Right lobe of liver (tissue), 4 donors: ENCODE results near the gene ZNF543.

Experiments
- CTCF ChIP-seq, 4 donors: fragments of 200-600 bp in 3 of 4; fragments of 450-650 bp in 1 of 4; IDR thresholded peaks; one replicate each; pipeline versions ENCODE4 v1.5.1 to v1.8.0; 2016 to 2022; ENCODE audit warnings: antibody characterized with exemption in 4 of 4, mild to moderate bottlenecking in 2 of 4
- POLR2A ChIP-seq: fragments of 450-650 bp; IDR thresholded peaks from one replicate; pipeline ENCODE4 v1.6.1; 2017; ENCODE audit warnings: antibody characterized with exemption, mild to moderate bottlenecking
- donor health status: DM: no; HTN: no; CAD: no.
- donor health status: DM: no; HTN: no; CAD: no.
- donor health status: DM: no; HTN: yes; CAD: no.

GRCh38 chr19:57359300-57359699 lies 39.0 kb downstream of the ZNF543 start:
- TF ChIP-seq CTCF (IDR thresholded peaks at IDR 0.05): no peak
- TF ChIP-seq POLR2A: no peak
